ENCODE measurements around the gene SMG5. TPM values are rescaled to one million over a fixed set of nuclear protein-coding genes. Genes with fewer than 3 reads are reported as not detected.

Gene SMG5
- total and polyA plus RNA-seq, 2 experiments from 2014 or later, result 54.9 to 65.9 TPM

DNA sequence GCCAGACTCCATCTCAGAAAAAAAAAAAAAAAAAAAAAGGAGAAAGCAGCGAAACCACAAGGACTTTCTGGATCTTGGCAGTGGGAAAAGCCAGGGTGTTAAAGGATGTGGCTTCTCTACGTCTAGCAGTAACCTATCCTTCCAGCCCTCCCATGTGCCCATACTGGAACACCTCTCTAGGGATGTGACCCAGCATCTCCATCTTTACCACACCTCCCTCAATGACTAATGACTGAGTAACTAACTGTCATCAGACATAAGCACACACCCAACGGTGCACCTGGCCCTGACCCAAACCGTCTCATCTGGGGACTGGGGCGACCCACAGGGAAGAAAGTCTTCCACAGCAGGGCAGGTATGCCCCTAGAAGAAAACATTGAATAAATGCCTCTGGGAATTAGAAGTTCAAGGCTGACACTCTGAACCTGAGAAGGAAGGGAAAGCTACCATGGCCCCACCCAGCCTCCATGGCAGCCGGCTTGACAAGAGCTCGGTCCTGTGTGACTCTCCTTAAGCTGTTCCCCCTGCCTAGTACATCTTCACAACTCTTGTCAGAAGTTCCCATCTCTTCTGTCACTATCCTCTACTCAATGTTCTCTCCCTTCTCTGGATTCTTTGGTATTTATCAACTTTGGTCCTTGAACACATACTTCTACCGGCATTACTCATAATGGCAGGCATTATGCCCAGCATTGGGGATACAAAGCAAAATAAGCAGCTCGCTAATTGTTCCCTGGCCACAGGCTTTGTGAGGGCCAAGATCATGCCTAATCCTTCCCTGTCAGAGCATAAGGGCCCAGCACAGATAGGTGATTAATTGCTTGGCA is 20.0 kb downstream of the SMG5 start:
- H3K9me2 ChIP-seq (replicated peaks; ENCODE audit: insufficient read depth), result no peaks in the 10 kb centered on the region
- H3K79me2 ChIP-seq, result no peaks in the 10 kb centered on the region
- H3K4me3 ChIP-seq, result no peak overlapping the region
- DNase-seq (ENCODE audit: low spot score), result no peak
- TF ChIP-seq EZH2phosphoT487 (IDR thresholded peaks at IDR 0.05; ENCODE audit: low read depth, severe bottlenecking, unreplicated experiment), result no peak
- TF ChIP-seq, protein P1, sequence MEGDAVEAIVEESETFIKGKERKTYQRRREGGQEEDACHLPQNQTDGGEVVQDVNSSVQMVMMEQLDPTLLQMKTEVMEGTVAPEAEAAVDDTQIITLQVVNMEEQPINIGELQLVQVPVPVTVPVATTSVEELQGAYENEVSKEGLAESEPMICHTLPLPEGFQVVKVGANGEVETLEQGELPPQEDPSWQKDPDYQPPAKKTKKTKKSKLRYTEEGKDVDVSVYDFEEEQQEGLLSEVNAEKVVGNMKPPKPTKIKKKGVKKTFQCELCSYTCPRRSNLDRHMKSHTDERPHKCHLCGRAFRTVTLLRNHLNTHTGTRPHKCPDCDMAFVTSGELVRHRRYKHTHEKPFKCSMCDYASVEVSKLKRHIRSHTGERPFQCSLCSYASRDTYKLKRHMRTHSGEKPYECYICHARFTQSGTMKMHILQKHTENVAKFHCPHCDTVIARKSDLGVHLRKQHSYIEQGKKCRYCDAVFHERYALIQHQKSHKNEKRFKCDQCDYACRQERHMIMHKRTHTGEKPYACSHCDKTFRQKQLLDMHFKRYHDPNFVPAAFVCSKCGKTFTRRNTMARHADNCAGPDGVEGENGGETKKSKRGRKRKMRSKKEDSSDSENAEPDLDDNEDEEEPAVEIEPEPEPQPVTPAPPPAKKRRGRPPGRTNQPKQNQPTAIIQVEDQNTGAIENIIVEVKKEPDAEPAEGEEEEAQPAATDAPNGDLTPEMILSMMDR (IDR thresholded peaks at IDR 0.05; ENCODE audit: poor library complexity), result no peak
- TF ChIP-seq EZH2 (IDR thresholded peaks at IDR 0.05; ENCODE audit: borderline replicate concordance), result no peak
- no peak overlapping the region for H3K27ac ChIP-seq
- peaks cover 3% of the 10 kb centered on the region for H3K36me3 ChIP-seq (replicated peaks; ENCODE audit: insufficient read depth, low read depth)
- H3K4me2 ChIP-seq, result no peak overlapping the region
- WGBS (ENCODE audit: low lambda C conversion rate, missing lambda C conversion rate), result 94% methylated on average over 9 of the region's 9 CpGs
- no peaks in the 10 kb centered on the region for H3K27me3 ChIP-seq
- H4K20me1 ChIP-seq (ENCODE audit: insufficient read depth, poor library complexity, severe bottlenecking), result no peaks in the 10 kb centered on the region
- H3K9me3 ChIP-seq (ENCODE audit: low read depth), result no peaks in the 10 kb centered on the region
- no peak overlapping the region for H2AFZ ChIP-seq
- H3K4me1 ChIP-seq (ENCODE audit: insufficient read depth), result no peaks in the 10 kb centered on the region

DNA sequence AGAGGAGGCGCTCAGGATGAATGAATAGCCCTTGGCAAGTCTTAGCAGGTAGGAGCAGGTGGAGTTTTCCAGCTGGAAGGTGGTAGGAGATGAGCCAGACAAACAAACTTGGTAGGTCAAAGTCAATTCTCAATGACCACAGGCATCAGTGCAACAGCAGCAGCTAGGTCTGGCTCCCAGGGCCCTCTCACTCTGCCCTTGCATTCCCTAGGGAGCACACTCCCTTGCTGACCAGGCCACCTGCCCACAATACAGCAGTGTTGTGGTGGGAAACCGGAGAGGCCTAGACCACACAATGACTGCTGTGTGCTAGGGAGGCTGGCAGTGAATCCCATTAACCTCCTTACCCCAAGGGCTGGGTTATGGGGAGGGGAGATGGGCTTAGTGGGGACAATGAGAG is 21.7 kb downstream of the SMG5 start:
- TF ChIP-seq EZH2phosphoT487 (IDR thresholded peaks at IDR 0.05; ENCODE audit: low read depth, severe bottlenecking, unreplicated experiment) (no peak), EZH2 (IDR thresholded peaks at IDR 0.05; ENCODE audit: borderline replicate concordance) (no peak)
- TF ChIP-seq, protein P1 (IDR thresholded peaks at IDR 0.05; ENCODE audit: poor library complexity), result no peak
- no peaks in the 10 kb centered on the region for H3K9me3 ChIP-seq (ENCODE audit: low read depth)
- H3K4me2 ChIP-seq, result no peak overlapping the region
- H3K79me2 ChIP-seq, result no peaks in the 10 kb centered on the region
- H3K9me2 ChIP-seq (replicated peaks; ENCODE audit: insufficient read depth), result no peaks in the 10 kb centered on the region
- H2AFZ ChIP-seq, result no peak overlapping the region
- no peaks in the 10 kb centered on the region for H3K27me3 ChIP-seq
- peaks cover 3% of the 10 kb centered on the region for H3K36me3 ChIP-seq (replicated peaks; ENCODE audit: insufficient read depth, low read depth)
- no peak overlapping the region for H3K4me3 ChIP-seq
- H3K27ac ChIP-seq, result no peak overlapping the region
- no peaks in the 10 kb centered on the region for H4K20me1 ChIP-seq (ENCODE audit: insufficient read depth, poor library complexity, severe bottlenecking)
- WGBS (ENCODE audit: low lambda C conversion rate, missing lambda C conversion rate), result 98% methylated on average over 2 of the region's 2 CpGs
- H3K4me1 ChIP-seq (ENCODE audit: insufficient read depth), result no peaks in the 10 kb centered on the region
- no peak for DNase-seq (ENCODE audit: low spot score)

DNA sequence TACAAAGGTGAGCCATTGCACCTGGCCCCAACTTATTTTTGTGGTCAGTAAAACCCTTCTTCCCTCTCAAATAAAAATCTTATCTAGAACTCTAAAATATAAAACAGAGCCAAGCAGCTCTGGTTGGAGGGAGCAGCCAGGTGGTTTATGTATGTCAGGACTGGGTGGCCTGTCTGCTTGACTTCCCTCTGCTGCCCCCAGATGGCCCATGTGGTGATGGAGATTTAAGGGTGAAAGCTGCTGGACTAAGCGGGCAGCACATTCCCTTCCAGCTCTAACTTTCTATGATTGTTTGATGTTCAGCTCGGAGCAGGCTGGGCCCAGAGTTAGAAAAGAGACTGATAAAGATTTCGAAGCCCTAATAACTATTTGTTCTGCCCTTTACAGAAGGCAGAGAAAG is 22.8 kb downstream of the SMG5 start:
- H3K4me1 ChIP-seq (ENCODE audit: insufficient read depth), result no peaks in the 10 kb centered on the region
- H3K27ac ChIP-seq, result no peak overlapping the region
- no peaks in the 10 kb centered on the region for H4K20me1 ChIP-seq (ENCODE audit: insufficient read depth, poor library complexity, severe bottlenecking)
- H3K4me3 ChIP-seq, result no peak overlapping the region
- H2AFZ ChIP-seq, result no peak overlapping the region
- no peaks in the 10 kb centered on the region for H3K27me3 ChIP-seq
- no peak for DNase-seq (ENCODE audit: low spot score)
- no peaks in the 10 kb centered on the region for H3K9me2 ChIP-seq (replicated peaks; ENCODE audit: insufficient read depth)
- peaks cover 3% of the 10 kb centered on the region for H3K36me3 ChIP-seq (replicated peaks; ENCODE audit: insufficient read depth, low read depth)
- no peaks in the 10 kb centered on the region for H3K79me2 ChIP-seq
- no peak overlapping the region for H3K4me2 ChIP-seq
- no peaks in the 10 kb centered on the region for H3K9me3 ChIP-seq (ENCODE audit: low read depth)
- TF ChIP-seq EZH2phosphoT487 (IDR thresholded peaks at IDR 0.05; ENCODE audit: low read depth, severe bottlenecking, unreplicated experiment), result no peak
- no peak for TF ChIP-seq EZH2 (IDR thresholded peaks at IDR 0.05; ENCODE audit: borderline replicate concordance)
- TF ChIP-seq, protein P1 (IDR thresholded peaks at IDR 0.05; ENCODE audit: poor library complexity), result no peak
- WGBS (ENCODE audit: low lambda C conversion rate, missing lambda C conversion rate), result 69% methylated on average over 3 of the region's 3 CpGs
